HG03460 (cell line): ENCODE data around the gene P2RY12.

Source experiments
- ATAC-seq: cut with Tn5 transposase; IDR thresholded peaks from one replicate; pipeline ENCODE4 v1.9.1; 2021; ENCODE audit not compliant: unreplicated experiment

The P2RY12 gene

DNA sequence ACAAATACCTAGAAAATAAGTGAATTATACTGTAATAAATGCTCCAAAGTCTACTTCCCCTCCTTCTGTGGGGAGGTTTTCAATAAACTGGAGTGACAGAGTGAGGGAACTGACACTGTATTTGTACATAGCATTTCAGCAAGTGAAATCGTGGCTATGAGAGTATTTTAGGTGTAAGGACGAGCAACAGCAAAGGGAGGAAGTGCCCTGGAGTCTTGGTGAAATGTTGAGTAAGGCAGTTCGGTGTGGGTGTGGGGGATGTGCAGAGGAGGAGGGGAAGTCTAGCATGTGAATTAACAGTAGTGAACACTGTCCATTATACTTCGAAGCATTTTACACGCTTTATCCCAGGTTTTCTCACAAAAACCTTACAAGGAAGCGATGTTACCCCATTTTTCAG is 37.1 kb downstream of the P2RY12 start:
- ATAC-seq = no peak

DNA sequence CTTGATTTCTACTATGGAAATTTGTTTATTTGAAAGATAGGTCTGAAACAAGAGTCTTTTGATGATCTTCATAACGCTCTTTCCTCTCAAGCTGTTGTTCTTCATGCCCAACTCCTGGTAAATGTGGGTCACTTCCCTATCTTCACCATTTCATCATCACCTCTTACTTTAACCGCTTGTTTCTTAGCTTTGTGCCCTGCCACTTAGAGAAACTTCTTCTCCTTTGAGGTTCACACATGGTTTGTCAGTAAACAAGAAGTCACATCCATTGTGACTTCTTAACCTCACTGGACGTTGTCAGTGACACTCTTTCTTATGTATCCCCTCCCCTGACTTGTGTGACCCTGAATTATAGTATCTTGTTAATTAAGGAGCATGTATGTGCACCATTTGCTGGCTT is 38.3 kb downstream of the P2RY12 start:
- ATAC-seq = no peak

DNA sequence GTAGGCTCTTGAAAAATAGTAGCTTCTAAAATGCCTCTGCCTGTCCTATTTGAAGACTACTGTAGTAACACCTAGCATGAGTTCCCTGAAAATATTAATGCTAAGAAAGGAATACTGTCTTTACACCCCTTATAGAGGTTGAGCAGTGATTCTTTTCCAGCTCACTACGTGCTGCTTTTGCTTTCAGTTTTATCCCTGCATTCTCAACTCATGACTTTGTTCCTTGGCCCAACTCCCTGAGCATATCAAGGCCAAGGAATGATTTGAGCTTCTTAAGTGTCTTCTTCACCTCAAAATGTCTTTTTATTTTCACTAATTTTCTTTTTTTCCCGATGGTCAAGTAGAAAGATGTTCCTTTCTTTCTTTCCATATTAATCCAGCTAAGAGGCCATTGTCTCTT is 38.7 kb downstream of the P2RY12 start:
- no peak for ATAC-seq

DNA sequence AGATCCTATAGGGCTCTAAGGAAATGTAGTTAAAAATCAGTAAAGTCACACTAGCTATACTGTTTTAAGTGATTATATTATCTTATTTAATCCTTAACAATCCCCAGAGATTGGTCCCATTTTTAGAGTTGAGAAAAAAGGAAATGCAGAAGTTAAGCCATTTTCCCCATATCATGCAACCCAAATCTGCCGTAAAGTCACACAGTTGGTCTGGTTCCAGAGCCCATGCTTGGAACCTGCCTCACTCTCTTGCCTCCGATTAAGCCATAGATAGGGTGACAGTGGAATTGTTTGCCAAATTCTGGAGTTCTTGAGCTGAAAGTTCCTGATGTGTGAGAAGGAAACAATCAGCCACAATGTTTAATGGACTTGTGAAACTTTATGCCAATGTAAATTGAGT is 52.9 kb downstream of the P2RY12 start:
- no peak for ATAC-seq

DNA sequence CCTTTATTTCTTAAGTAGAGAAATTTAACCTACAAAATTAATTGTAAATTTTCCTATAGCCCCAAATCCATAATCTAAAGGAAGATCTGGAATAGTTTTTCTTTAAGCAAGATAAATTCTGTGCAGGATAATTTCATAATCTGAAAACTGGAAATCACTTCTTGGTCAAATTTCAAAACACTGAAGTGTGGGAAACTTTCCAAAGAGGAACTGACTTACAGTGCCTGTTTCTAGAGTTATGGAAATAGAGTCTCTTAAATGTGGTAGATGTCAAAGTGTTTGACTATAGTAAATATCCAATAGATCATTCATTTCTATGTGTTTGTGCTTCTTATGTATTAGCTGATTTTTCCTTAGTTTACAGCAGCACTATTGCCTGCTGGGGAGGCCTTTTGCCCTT is 53.7 kb downstream of the P2RY12 start:
- ATAC-seq = no peak

DNA sequence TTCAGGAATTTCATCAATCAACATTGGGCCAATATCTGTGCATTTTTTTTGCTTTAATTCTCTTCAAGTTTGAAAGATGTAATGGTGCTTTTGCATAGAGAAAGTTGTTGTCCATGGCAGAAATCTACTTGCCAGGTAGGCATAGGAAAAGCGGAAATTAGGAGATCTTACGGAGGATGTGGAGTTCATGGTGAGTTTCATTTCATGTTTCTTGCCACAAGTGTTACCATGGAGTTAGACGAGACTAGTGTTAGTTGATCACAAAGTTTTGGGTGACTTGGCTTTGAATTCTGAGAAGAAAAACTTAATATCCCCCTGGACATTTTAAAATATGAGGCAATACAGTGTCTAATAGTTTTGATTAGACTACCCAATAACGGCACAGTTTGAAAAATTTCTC is 54.2 kb downstream of the P2RY12 start:
- no peak for ATAC-seq

DNA sequence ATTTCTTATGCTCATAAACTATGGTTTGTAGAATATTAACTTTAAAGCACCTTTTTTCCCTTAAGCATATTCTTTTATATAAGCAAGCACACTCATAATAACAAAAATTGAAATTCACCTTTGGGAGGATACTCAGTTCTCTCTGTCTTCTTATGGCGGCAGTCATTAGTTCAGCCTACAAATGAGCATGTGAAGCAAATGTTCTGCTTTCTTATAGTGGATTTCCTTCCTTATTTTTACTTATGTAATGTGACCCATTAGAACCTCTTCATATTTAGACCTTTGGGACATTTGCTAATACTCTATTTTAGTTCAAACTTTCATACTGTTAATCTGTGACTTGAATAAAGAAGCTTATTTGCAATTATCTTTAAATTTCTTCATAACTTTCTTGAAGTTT is 55.2 kb downstream of the P2RY12 start, which contains the start of gene P2RY13:
Gene P2RY13 (minus strand): TSS at position 187 of the 400 bp plus-strand sequence. CDS start 21 bp downstream, at position 166.
- no peak for ATAC-seq

DNA sequence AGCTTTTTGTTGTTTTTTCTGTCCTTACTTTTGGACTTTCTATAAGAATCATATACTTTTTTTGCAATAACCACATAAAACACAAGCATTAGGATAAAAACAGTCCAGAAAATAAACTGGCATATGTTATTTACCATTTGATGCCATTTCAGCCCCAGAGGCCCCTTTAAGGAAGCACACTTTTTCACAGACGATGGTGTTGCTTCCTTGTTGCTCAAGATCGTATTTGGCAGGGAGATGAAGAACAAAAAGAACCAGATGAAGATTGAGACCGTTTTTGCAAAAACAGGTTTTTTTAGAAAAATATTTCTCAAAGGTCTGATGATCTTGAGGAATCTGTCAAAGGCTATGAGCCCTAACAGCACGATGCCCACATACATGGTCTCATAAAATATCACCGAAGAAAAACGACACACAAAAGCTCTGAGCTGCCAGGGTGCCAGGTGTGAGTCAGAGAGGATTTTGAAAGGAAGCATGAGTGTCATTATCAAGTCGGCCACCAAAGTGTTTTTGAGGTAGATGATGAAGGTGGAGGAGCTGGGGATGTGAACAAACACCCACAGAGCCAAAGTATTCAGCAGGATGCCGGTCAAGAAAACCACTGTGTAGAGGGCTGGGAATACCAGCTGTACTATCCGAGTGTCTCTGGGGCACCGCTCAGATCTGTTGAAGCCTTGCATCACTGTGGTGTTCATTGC is 56.1 kb downstream of the P2RY12 start:
- no peak for ATAC-seq

DNA sequence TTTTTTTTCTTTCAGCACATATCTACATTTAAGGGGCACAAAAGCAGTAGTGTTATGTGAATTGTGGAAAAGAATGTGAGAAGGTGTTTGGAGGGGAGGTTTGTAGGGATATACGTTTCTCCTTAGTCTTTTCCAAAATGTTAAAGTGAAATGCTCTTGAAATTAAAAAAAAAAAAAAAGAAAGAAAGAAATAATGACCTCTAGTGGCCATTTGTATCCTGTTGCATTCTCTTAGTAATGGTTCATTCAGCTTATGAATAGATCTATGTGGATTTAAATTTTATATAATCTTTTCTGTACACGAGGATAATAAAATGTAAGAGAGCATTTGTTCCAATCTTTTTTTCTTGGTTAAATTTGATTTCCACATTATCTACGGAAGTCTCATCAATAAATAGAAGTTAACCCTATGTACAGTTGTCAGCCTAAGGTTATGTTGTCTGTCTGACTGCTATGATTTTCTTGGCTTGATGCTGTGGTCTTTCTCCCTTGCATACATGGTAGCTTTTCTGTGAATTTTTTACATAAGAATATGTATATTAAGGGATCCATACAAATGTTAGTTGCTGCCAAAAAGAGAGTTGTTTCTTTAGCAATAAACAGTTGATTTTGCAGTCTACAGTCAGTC is 56.9 kb downstream of the P2RY12 start:
- no peak for ATAC-seq

DNA sequence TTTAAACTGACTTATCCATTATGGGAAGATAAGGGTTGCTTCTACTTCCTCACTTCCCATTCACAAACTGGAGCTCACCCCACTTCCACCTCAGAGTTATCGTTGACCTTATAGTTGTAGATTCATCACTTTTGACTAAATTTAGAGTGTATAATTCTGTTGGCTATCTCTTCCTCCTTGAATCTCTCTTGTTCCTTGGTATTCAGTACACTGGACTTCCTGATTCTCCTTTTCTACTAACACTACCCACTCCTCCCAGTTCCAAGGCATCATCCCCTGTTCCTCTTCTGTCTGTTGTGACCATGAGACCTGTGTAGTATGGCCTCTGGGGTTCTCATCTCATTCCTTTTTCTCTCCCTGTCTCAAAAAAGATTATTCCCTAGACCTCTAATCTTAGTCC is 62.0 kb downstream of the P2RY12 start:
- ATAC-seq = no peak

DNA sequence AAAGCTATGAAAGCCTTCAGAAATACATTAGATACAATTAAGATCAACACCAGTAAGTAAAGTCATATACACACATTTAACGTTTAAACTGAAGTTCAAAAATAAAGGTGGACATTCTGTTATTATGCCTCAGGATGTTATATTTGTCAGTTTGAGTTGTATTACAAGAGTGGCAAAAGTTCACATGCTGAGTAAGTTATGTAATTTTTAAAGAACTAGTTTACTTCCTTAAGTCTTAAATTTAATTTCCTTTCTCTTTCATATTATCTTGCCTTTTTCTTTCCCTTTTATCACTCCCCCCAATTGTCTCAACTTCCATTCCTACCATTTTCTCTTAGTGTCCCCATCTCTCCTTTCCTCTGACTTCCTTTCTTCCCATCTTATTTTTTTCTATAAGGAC is 63.0 kb downstream of the P2RY12 start:
- no peak for ATAC-seq

DNA sequence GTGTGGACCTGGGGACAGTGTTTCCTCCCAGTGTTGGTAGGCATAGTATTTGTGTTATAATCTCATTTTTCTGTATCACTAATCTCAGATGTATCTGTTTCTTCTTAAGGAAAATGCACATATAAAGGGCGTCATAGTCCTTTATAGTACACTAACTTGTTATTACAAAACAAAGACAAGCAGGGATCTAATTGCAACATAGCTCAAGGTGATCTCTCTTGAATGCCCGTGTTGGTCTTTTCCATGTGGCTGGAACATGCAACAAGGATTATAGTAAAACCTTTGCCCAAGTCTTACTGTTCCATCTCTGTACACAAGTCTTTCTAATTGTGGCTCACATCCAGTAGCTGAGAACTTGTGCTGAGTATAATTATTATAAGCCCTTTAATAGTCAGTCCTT is 64.4 kb downstream of the P2RY12 start:
- no peak for ATAC-seq

DNA sequence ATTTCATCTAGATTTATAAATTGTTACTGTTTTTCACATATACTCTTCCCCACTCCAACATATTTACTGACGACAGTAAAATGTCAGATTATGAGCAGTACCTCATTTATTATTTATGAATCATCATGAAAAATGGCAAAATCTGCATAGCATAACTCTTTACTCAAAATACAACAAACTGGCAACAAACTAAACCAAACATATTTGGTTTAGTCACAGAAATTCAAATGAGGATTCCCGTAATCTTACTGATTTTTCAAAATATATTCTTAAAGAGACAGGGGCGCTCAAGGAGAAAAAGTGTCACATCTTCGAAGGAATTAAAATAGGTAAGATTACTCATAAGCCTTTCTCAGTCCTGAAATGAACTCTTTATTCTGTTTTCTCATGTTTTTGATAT is 64.9 kb downstream of the P2RY12 start:
- no peak for ATAC-seq

DNA sequence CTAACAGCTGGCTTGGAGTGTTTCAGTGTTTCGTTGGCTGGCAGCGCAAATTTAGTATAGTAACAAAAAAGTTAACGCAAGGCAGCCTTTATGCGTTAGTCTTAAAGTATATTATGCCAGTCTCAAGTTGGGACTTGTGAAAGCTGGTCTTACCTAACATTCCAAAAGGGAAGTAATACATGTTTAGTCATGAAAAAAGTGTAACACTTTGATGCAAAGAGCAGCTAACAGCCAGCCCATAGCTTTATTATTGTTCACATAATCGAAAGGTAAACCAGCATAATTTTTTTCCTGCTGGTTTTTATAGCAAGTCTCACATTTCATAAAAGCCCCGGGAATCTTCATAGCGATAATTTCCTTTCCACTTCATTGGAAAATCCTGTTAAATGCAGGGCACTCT is 65.6 kb downstream of the P2RY12 start:
- ATAC-seq = no peak

DNA sequence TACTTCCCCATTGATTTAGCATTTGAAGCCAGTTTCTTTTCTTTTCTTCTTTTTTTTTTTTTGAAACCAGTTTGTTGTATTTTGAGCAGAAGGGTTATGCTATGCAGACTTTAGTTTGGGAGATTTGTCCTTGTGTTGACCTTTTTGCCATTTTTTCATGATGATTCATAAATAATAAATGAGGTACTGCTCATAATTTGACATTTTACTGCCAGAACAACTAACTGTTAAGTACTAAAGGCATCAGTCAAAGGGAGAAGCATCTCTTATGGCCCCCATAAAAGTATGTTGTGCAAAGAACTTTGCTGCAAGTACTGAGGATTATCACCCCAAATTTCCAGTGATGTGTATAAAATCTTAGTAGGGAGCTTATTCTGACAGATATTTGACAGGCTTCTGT is 66.2 kb downstream of the P2RY12 start:
- ATAC-seq = no peak

DNA sequence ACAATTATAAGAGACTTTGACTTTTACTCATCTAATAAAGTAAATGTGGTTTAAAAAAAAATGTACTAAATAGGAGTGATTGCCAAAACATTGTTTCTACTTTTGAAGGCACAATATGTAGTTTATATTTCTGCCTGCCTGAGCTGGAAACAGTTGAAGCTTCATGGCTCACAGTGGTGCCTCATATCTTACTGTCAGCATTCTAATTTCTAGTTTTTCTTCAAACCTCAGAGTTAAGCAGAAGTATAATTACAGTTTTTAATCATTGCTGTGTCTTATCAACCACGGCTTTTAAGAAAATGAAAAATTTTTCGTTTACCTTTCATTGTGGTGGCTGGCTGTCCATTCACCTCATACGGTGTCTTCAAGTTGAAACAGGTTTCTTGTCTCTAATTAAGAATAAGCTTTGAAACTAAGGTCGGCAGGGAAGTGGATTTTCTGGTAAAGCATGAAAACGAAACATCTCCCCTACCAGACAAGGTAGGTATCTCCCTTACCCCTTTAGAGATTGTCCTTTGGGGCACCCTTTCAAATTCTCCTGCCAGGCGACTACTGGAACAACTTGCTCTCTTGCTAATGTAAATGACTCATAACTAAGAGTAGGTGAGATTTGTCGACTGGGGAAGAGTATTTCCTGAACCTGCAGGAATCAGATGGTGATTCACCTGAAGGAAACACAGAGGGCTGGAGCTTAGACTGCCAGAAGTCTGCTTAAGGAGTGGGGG is 68.1 kb downstream of the P2RY12 start, which contains the start of gene GPR87:
Gene GPR87 (minus strand): TSS at position 554 of the 725 bp plus-strand sequence. CDS start 16,720 bp downstream, outside the sequence.
- no peak for ATAC-seq

DNA sequence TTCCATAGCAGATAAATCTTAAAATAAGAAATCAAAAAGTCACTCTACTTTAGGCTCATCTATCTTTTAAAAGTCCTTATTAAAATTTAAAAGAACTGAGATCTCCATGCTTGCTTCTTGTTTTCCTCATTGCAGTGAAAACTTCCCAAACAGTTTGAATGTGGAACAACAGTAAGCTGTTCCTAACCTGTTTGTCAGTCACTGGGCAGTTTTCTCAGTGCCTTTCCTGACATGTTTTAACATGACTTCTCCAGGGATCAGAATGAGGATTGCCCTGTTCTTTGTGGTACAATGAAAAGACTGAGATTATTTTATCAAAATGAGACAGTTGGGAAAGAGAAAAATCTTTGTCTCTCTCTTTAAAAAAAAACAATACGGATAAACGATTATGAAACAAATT is 68.7 kb downstream of the P2RY12 start:
- no peak for ATAC-seq

DNA sequence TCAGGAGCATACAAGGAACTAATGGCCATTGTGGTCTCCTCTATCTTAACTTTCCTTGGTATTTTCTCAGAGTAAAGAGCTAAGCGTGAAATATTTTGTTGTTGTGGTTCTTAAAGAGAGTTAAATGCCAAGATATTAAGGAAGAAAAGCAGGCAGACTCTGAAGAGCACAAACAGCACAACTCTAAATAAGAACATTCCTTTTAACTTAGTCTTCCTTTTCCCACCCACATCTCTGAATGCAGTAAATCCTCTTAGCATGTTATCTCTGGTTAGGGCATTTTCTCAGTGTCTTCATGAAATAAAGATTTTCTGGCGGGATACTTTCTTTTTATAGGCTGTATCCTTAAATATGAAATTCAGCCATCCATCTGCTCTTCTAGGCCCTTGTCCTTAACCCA is 69.4 kb downstream of the P2RY12 start:
- no peak for ATAC-seq

DNA sequence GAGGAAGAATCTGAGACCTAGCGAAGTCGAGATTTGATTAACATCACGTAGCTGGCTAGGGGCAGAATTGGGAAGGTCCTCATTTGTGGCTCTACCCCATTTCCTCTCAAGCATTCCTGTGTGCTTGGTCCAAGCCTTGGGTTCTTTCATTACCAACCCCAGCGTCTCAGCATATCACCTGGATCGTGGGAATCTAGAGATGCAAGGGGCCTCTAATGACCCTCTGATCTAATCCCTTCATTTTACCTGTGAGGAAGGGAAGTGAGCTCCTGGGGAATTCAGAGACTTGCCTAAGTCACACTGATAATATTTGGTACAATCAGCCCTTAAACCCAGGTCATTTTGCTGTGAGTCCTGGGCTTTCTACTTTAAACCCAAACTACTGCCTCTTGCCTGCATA is 70.0 kb downstream of the P2RY12 start:
- no peak for ATAC-seq

DNA sequence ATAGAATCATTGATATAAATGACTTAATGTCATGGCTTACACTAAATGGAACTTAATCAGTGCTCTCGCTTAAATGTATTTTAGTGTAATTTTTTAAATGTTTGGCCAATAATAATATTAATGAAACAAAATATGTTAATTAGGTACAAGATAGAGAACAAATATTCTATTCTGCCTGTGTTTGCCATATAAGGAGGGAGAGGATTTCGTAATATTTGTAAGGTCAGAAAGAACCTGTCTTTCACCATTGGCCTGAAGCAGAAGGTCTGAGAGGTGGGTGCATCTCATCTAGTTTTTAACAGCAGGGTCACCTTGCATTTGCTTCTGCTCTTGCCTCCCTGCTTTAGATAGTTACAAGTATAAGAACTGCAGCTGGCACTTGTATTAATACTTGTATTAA is 70.4 kb downstream of the P2RY12 start:
- no peak for ATAC-seq

DNA sequence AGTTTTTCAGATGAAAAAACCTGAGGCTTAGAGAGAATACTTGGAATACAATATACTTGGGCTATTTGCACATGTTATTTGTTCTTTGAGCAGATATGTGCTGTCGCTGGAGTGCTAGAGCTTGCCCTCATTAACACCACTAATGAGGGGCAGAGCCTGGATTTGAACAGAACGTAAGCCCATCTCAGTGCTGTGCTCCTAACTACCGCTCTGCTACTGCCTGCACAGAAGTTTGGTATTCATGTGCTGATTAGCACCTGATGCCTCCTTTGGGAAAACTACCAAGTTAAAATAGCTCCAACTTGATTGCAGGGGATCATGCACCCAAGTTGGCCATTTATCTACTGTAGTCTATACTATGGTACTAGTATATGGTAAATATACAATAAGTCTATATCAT is 71.6 kb downstream of the P2RY12 start:
- ATAC-seq = no peak

DNA sequence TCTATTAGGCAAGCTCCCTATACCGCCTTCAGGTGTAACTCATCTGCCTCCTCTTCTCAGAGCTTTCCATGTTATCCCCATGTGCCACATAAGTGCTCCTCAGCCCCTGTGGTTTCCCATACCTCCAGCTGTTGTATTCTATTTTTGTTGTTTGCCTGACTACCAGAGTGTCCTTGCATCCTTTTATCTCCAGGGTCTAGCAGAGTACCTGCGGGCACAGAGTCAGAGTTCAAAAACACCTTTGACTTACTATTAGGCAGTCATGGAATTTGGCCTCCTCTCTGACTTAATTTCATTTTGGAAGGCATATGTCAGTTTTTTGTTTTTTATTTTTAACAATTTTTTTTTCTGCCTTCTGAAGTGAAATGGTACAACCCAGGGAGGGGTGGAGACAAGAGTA is 75.0 kb downstream of the P2RY12 start:
- no peak for ATAC-seq
